GM18867 (cell line): ENCODE data around the gene TRIP10.

Experiments
- ATAC-seq: cut with Tn5 transposase; IDR thresholded peaks from one replicate; pipeline ENCODE4 v1.9.1; 2021; ENCODE audit warnings: mild to moderate bottlenecking, moderate library complexity; ENCODE audit not compliant: unreplicated experiment

TRIP10 gene

GRCh38 chr19:6725513-6726231 lies 13.8 kb upstream of the TRIP10 start:
- ATAC-seq: no peak

- ATAC-seq: no peak
Measured at GRCh38 chr19:6728346-6728745, 11.1 kb upstream of the TRIP10 start.

GRCh38 chr19:6729573-6730152 lies 9.8 kb upstream of the TRIP10 start:
- no peak for ATAC-seq

GRCh38 chr19:6730153-6730804 lies 9.2 kb upstream of the TRIP10 start:
- ATAC-seq: no peak

- ATAC-seq: no peak
Measured at GRCh38 chr19:6730941-6731670, 8.4 kb upstream of the TRIP10 start.

GRCh38 chr19:6731822-6732221 lies 7.7 kb upstream of the TRIP10 start:
- ATAC-seq: no peak

GRCh38 chr19:6732803-6733337 lies 6.6 kb upstream of the TRIP10 start:
- ATAC-seq: no peak

- ATAC-seq: no peak
Measured at GRCh38 chr19:6733338-6734095, 6.0 kb upstream of the TRIP10 start.

GRCh38 chr19:6734096-6734696 lies 5.3 kb upstream of the TRIP10 start:
- ATAC-seq: no peak

- ATAC-seq: no peak
Measured at GRCh38 chr19:6735181-6735911, 4.1 kb upstream of the TRIP10 start.

GRCh38 chr19:6736169-6736916 lies 3.1 kb upstream of the TRIP10 start:
- ATAC-seq: peak; percentile 19

GRCh38 chr19:6736917-6737283 lies 2.6 kb upstream of the TRIP10 start:
- no peak for ATAC-seq

- peak; percentile 66 for ATAC-seq
Measured at GRCh38 chr19:6737284-6737872, 2.1 kb upstream of the TRIP10 start, which contains the start of gene GPR108. Gene GPR108, minus strand, starts transcription at chr19:6737580. Its CDS starts 4 bp downstream, at chr19:6737576.

GRCh38 chr19:6737873-6738786 lies 1.4 kb upstream of the TRIP10 start:
- no peak for ATAC-seq

- no peak for ATAC-seq
Measured at GRCh38 chr19:6738787-6739389, 592 bp upstream of the TRIP10 start.

- no peak for ATAC-seq
Measured at GRCh38 chr19:6739883-6740588, 556 bp downstream of the TRIP10 start.
